NB4 (cell line): ENCODE results near the gene C16orf82.

ENCODE experiments used
- DNase-seq: peaks from one replicate; pipeline ENCODE4 v3.0.0; 2010; ENCODE audit warnings: low read depth
- H3K4me3 ChIP-seq: one replicate; pipeline ENCODE4 v1.5.1; 2011; ENCODE audit warnings: mild to moderate bottlenecking, low read depth, low read length, moderate library complexity
- MYC ChIP-seq: IDR thresholded peaks from 2 replicates; pipeline ENCODE4 v1.6.1; 2011; ENCODE audit warnings: low read depth, low read length
- POLR2A ChIP-seq: IDR thresholded peaks from 2 replicates; pipeline ENCODE4 v1.6.1; 2011; ENCODE audit warnings: mild to moderate bottlenecking; ENCODE audit not compliant: insufficient read length; ENCODE audit errors: extremely low read depth
- TF ChIP-seq, protein P1 (sequence below): IDR thresholded peaks from one replicate; pipeline ENCODE4 v1.5.1; 2012; ENCODE audit warnings: low read depth, low read length
- TF ChIP-seq, protein P2 (sequence below): IDR thresholded peaks from 2 replicates; pipeline ENCODE4 v1.6.1; 2011; ENCODE audit warnings: low read depth, low read length

Gene C16orf82

DNA sequence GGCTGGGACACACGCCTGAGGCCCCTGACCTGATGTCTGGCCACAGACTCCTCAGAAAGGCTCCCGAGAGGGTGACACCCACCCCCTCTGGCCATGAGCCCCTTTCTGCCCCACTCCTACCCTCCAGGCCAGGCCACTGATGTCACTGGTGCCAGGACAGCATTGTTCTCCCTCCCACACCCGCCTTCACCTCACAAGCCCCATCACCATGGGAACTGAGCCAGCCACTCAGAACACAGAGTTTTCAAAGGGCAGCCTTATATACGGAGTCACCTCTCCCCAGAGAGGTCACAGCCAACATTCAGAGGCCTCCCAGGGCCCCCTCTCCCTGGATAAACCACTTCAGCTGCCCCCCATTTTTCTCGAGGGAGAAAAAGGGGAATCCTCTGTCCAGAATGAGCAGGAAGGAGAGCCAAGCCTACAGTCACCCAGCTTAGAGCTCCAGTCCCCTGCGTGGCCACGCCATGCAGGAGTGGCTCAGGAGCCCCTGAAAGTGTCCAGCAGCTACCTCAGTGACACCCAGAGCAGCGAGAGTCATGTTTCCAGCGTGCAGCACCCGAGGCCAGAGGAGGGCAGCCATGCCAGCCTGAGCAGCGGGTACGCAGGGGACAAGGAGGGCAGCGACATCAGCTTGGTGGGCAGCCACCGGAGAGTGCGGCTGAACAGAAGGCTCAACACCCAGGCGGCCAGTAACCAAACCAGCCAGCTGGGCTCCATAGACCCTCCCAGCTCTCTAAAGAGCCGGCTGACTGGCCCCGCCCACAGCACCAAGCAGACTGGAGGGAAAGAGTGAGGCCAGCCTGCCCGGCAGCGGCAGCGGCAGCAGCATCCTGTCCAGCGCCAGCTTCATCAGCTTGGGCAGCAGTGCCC lies at the start of gene C16orf82:
Gene C16orf82, plus strand, starts transcription at position 260 of the 870 bp plus-strand sequence.
- no peak within 1 kb of the TSS for H3K4me3 ChIP-seq
- DNase-seq: no peak
- no peak for TF ChIP-seq MYC
- TF ChIP-seq, protein P1, sequence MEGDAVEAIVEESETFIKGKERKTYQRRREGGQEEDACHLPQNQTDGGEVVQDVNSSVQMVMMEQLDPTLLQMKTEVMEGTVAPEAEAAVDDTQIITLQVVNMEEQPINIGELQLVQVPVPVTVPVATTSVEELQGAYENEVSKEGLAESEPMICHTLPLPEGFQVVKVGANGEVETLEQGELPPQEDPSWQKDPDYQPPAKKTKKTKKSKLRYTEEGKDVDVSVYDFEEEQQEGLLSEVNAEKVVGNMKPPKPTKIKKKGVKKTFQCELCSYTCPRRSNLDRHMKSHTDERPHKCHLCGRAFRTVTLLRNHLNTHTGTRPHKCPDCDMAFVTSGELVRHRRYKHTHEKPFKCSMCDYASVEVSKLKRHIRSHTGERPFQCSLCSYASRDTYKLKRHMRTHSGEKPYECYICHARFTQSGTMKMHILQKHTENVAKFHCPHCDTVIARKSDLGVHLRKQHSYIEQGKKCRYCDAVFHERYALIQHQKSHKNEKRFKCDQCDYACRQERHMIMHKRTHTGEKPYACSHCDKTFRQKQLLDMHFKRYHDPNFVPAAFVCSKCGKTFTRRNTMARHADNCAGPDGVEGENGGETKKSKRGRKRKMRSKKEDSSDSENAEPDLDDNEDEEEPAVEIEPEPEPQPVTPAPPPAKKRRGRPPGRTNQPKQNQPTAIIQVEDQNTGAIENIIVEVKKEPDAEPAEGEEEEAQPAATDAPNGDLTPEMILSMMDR: no peak
- no peak for TF ChIP-seq POLR2A
- TF ChIP-seq, protein P2, sequence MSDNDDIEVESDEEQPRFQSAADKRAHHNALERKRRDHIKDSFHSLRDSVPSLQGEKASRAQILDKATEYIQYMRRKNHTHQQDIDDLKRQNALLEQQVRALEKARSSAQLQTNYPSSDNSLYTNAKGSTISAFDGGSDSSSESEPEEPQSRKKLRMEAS: no peak

DNA sequence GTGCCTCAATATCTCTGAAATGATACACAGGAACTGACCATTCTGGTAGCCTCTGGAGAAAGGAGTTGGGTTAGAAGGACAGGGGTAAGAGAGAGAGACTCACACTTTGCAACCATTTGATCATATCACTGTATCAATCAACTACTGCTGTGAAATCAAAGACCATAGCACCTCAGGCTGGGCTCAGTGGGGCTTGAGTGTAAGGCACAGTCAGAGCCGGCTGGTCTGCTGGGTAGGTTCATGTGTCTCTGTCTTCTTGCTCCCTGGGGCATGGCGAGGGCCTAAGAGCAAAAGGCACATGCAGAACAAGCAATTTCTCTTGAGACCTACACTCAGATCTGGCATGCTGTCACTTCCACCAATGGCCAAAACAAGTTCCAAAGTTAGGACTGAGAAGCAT lies 46.7 kb upstream of the C16orf82 start:
- TF ChIP-seq POLR2A (no peak), MYC (no peak)
- TF ChIP-seq, protein P1: no peak
- TF ChIP-seq, protein P2: no peak
- no peak for DNase-seq
- no peak overlapping the region for H3K4me3 ChIP-seq

- no peak for DNase-seq
- no peak overlapping the region for H3K4me3 ChIP-seq
- TF ChIP-seq POLR2A: no peak
- TF ChIP-seq MYC: no peak
- TF ChIP-seq, protein P1: no peak
- TF ChIP-seq, protein P2: no peak
These were observed 42.7 kb upstream of the C16orf82 start for GRCh38 chr16:27024010-27024409.

- TF ChIP-seq MYC: no peak
- TF ChIP-seq POLR2A: no peak
- TF ChIP-seq, protein P1: no peak
- TF ChIP-seq, protein P2: no peak
- no peak overlapping the region for H3K4me3 ChIP-seq
- no peak for DNase-seq
These were observed 41.1 kb upstream of the C16orf82 start for GRCh38 chr16:27025581-27025980.

DNA sequence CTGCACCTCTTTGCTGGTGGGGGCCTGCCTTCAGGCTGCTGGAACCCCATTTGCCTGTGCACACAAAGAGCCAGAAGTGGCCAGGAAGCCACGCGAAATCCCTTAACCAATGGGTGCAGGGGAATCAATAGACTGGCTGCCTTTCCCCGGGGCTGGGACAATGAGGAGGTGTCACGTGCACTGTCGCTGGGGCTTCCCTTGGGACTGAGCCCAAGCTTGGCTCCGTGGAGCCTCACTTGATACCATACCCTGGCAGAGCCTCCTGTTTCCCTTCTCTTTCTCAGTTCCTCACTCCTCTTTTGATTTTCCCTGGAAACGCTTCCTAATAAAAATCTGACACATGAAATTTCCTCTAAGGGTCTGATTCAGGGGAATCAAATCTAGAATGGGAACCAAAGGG lies 38.8 kb upstream of the C16orf82 start:
- no peak overlapping the region for H3K4me3 ChIP-seq
- TF ChIP-seq POLR2A (no peak), MYC (no peak)
- TF ChIP-seq, protein P2: no peak
- TF ChIP-seq, protein P1: no peak
- no peak for DNase-seq
